Neural progenitor cell (in vitro differentiated cells): ENCODE results near the gene GMEB1. TPM values are rescaled to one million over a fixed set of nuclear protein-coding genes. Genes with fewer than 3 reads are reported as not detected.
"Not testable (repeated sequence)": the region's sequence is repeated elsewhere in the genome, so short reads cannot be mapped to it uniquely, and the experiment has no call there.

Experiments used
- DNase-seq: peaks from one replicate; pipeline ENCODE4 v3.0.0-alpha.2; 2016; ENCODE audit warnings: low spot score
- H2AFZ ChIP-seq: fragments of 200-600 bp; sonication (generic); replicated peaks from 2 replicates; pipeline ENCODE4 v1.6.1; 2016; ENCODE audit warnings: antibody characterized with exemption
- H3F3A ChIP-seq: fragments of 200-600 bp; sonication (generic); 2 replicates; pipeline ENCODE4 v1.6.1; 2016; ENCODE audit warnings: antibody characterized with exemption, low read depth
- H3K27ac ChIP-seq: fragments of 200-600 bp; sonication (generic); 2 replicates; pipeline ENCODE4 v1.5.1; 2016; ENCODE audit warnings: mild to moderate bottlenecking
- H3K27me3 ChIP-seq: fragments of 200-600 bp; sonication (generic); 2 replicates; pipeline ENCODE4 v1.6.1; 2016; ENCODE audit warnings: mild to moderate bottlenecking, moderate library complexity
- H3K36me3 ChIP-seq: fragments of 200-600 bp; sonication (generic); 2 replicates; pipeline ENCODE4 v1.5.1; 2016
- H3K4me1 ChIP-seq: fragments of 200-600 bp; sonication (generic); 2 replicates; pipeline ENCODE4 v1.6.1; 2016; ENCODE audit warnings: mixed run types
- H3K4me2 ChIP-seq: fragments of 200-600 bp; sonication (generic); 2 replicates; pipeline ENCODE4 v1.6.1; 2016
- H3K4me3 ChIP-seq: fragments of 200-600 bp; sonication (generic); 2 replicates; pipeline ENCODE4 v1.5.1; 2016
- H3K79me2 ChIP-seq: fragments of 200-600 bp; sonication (generic); 2 replicates; pipeline ENCODE4 v1.6.1; 2016; ENCODE audit warnings: low read depth
- H3K9ac ChIP-seq: fragments of 200-600 bp; sonication (generic); 2 replicates; pipeline ENCODE4 v1.6.1; 2016
- H3K9me3 ChIP-seq: fragments of 200-600 bp; sonication (generic); 2 replicates; pipeline ENCODE4 v1.5.1; 2016; ENCODE audit warnings: low read depth
- H4K20me1 ChIP-seq: fragments of 200-600 bp; sonication (generic); 2 replicates; pipeline ENCODE4 v1.6.1; 2016; ENCODE audit warnings: low read depth
- H3K27ac Mint-ChIP-seq: 3 replicates; pipeline ENCODE4 v1.8.0; 2021; ENCODE audit warnings: mixed read lengths
- H3K27me3 Mint-ChIP-seq: 2 replicates; pipeline ENCODE4 v1.8.0; 2022; ENCODE audit warnings: low read depth, mild to moderate bottlenecking, inconsistent platforms, moderate library complexity, mixed read lengths; ENCODE audit not compliant: insufficient read depth
- H3K36me3 Mint-ChIP-seq: 3 replicates; pipeline ENCODE4 v1.8.0; 2021; ENCODE audit warnings: mixed read lengths
- H3K4me1 Mint-ChIP-seq: 3 replicates; pipeline ENCODE4 v1.8.0; 2021; ENCODE audit warnings: mixed read lengths
- H3K4me3 Mint-ChIP-seq: 3 replicates; pipeline ENCODE4 v1.8.0; 2021; ENCODE audit warnings: mild to moderate bottlenecking, moderate library complexity, mixed read lengths
- H3K9me3 Mint-ChIP-seq: 3 replicates; pipeline ENCODE4 v1.8.0; 2020; ENCODE audit warnings: mixed read lengths
- CTCF ChIP-seq: fragments of 200-600 bp; sonication (generic); IDR thresholded peaks from 2 replicates; pipeline ENCODE4 v1.5.1; 2017; ENCODE audit warnings: antibody characterized with exemption, mild to moderate bottlenecking
- EZH2 ChIP-seq: fragments of 200-600 bp; sonication (generic); IDR thresholded peaks from 2 replicates; pipeline ENCODE4 v1.6.1; 2017; ENCODE audit warnings: antibody characterized with exemption, mild to moderate bottlenecking, moderate library complexity
- total RNA-seq: library from RNA; depleted of rRNA; stranded (reverse); fragments of >200 nt; gene quantifications from 2 replicates; pipeline ENCODE4 v1.2.3, GENCODE V29; 2015; ENCODE audit warnings: low replicate concordance

The GMEB1 gene
- total RNA-seq, 1 donor from 2014 or later, result 12.1 TPM

- Histone ChIP-seq H3K36me3 (no peaks in the 10 kb centered on the region), H3K4me3 (peak within 1 kb of the TSS; percentile 40), H3K27me3 (no peaks in the 10 kb centered on the region), H3K79me2 (no peaks in the 10 kb centered on the region), H3K4me2 (peak within 1 kb of the TSS; percentile 71), H3K4me1 (peaks cover 10% of the 10 kb centered on the region), H3K9ac (peak within 1 kb of the TSS; percentile 96), H4K20me1 (no peaks in the 10 kb centered on the region), H3K27ac (peak within 1 kb of the TSS; percentile 100), H2AFZ (peak within 1 kb of the TSS; percentile 93), H3F3A (peaks cover 42% of the 10 kb centered on the region), H3K9me3 (no peaks in the 10 kb centered on the region)
- Mint-ChIP-seq H3K4me3 (peak within 1 kb of the TSS; percentile 90), H3K9me3 (no peaks in the 10 kb centered on the region), H3K27ac (peak within 1 kb of the TSS; percentile 99), H3K36me3 (no peaks in the 10 kb centered on the region), H3K4me1 (peaks cover 20% of the 10 kb centered on the region), H3K27me3 (peaks cover 5% of the 10 kb centered on the region)
- peak; percentile 89 for DNase-seq
- no peak for TF ChIP-seq CTCF
- peak; percentile 43 for TF ChIP-seq EZH2
Measured at GRCh38 chr1:28648474-28649198, 19.9 kb upstream of the GMEB1 start, which contains the start of gene RNU11. Gene RNU11, plus strand, starts transcription at chr1:28648600.

- not testable (repeated sequence) for H3K27ac ChIP-seq, H3K79me2 ChIP-seq, H3K27ac Mint-ChIP-seq, H3K4me1 ChIP-seq, H3K36me3 Mint-ChIP-seq, H3K9me3 ChIP-seq, DNase-seq, H3K36me3 ChIP-seq, H3K9ac ChIP-seq, H3K27me3 Mint-ChIP-seq, H3K4me2 ChIP-seq, H3K9me3 Mint-ChIP-seq, H4K20me1 ChIP-seq, H3K27me3 ChIP-seq, H3K4me3 ChIP-seq, H2AFZ ChIP-seq, H3K4me3 Mint-ChIP-seq, H3K4me1 Mint-ChIP-seq
- peaks cover 22% of the 10 kb centered on the region for H3F3A ChIP-seq
Measured at GRCh38 chr1:28653063-28653462, 15.5 kb upstream of the GMEB1 start.

GRCh38 chr1:28653870-28654269 is 14.7 kb upstream of the GMEB1 start:
- H3K27ac Mint-ChIP-seq, H3K36me3 Mint-ChIP-seq: not testable (repeated sequence)

GRCh38 chr1:28655448-28656311 is 12.9 kb upstream of the GMEB1 start:
- not testable (repeated sequence) for H3K9me3 ChIP-seq, H3F3A ChIP-seq, H3K9me3 Mint-ChIP-seq, H3K4me1 Mint-ChIP-seq, DNase-seq, H3K36me3 Mint-ChIP-seq, H3K79me2 ChIP-seq, H3K4me1 ChIP-seq, H3K4me2 ChIP-seq, H3K4me3 ChIP-seq, H3K27ac ChIP-seq, H3K36me3 ChIP-seq, H2AFZ ChIP-seq, H3K27me3 Mint-ChIP-seq, H3K9ac ChIP-seq, H4K20me1 ChIP-seq, H3K27me3 ChIP-seq, H3K27ac Mint-ChIP-seq
- peak overlapping the region; percentile 59 for H3K4me3 Mint-ChIP-seq

More at GRCh38 chr1:28653870-28654269, 14.7 kb upstream of the GMEB1 start:
- not testable (repeated sequence) for H3K9me3 ChIP-seq, H4K20me1 ChIP-seq, H3K4me3 ChIP-seq, H2AFZ ChIP-seq, H3K36me3 ChIP-seq, H3K27ac ChIP-seq, H3K9ac ChIP-seq, H3K4me2 ChIP-seq, H3K4me3 Mint-ChIP-seq, H3K27me3 ChIP-seq, H3K27me3 Mint-ChIP-seq, H3K4me1 Mint-ChIP-seq, H3K9me3 Mint-ChIP-seq, H3K79me2 ChIP-seq, H3K4me1 ChIP-seq
- H3F3A ChIP-seq, result peaks cover 14% of the 10 kb centered on the region
- TF ChIP-seq CTCF, result peak; percentile 43
- peak; percentile 55 for DNase-seq
